ENCODE measurements around the gene DOK6. TPM values are rescaled to one million over a fixed set of nuclear protein-coding genes. Genes with fewer than 3 reads are reported as not detected.
"Not testable (repeated sequence)": the region's sequence is repeated elsewhere in the genome, so short reads cannot be mapped to it uniquely, and the experiment has no call there.

The DOK6 gene
- total and polyA plus RNA-seq, 8 donors = 2.9 to 19.1 (median 14.9) TPM

GRCh38 chr18:69871363-69871762 lies 470.7 kb downstream of the DOK6 start:
- no peak overlapping the region for H3K27ac ChIP-seq
- H3K4me1 ChIP-seq = no peaks in the 10 kb centered on the region
- no peaks in the 10 kb centered on the region for H3K36me3 ChIP-seq
- no peak overlapping the region for H3K4me3 ChIP-seq
- DNase-seq (no peak), ATAC-seq (no peak)
- intact Hi-C loops (cut with DNase I) = no loop called here
- H3K27me3 ChIP-seq = no peaks in the 10 kb centered on the region
- no peaks in the 10 kb centered on the region for H3K9me3 ChIP-seq
- no peak for TF ChIP-seq CTCF (IDR thresholded peaks at IDR 0.05)

- no peak overlapping the region for H3K4me3 ChIP-seq
- H3K27me3 ChIP-seq = no peaks in the 10 kb centered on the region
- no peaks in the 10 kb centered on the region for H3K9me3 ChIP-seq
- H3K27ac ChIP-seq = no peak overlapping the region
- DNase-seq (no peak), ATAC-seq (no peak)
- no peaks in the 10 kb centered on the region for H3K4me1 ChIP-seq
- no peaks in the 10 kb centered on the region for H3K36me3 ChIP-seq
- TF ChIP-seq CTCF (IDR thresholded peaks at IDR 0.05) = no peak
- intact Hi-C loops (cut with DNase I) = no loop called here
Measured at GRCh38 chr18:69872661-69873060, 472.0 kb downstream of the DOK6 start.

DNA sequence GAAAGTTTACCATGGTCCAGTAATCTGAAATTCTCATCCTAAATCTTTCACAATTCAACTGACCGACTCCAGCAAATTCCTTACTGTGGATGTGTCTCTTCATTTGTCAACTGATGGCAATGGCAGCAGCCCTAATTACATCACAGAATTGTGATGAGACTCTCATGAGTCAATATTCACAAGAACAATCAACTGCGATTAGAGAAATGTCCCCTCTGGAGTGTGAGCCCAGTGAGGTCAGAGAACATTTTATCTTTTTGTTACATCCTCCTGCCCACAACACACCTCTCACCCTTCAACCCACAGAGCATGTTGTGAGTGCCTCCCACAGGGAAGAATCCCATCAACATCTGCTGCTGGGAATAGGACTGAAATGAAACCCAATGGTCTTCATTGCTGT lies 473.4 kb downstream of the DOK6 start:
- TF ChIP-seq CTCF (IDR thresholded peaks at IDR 0.05) = no peak
- Histone ChIP-seq H3K4me3 (no peak overlapping the region), H3K9me3 (no peaks in the 10 kb centered on the region), H3K4me1 (no peaks in the 10 kb centered on the region), H3K36me3 (no peaks in the 10 kb centered on the region), H3K27me3 (no peaks in the 10 kb centered on the region), H3K27ac (no peak overlapping the region)
- no peak for ATAC-seq
- DNase-seq = no peak
- intact Hi-C loops (cut with DNase I) = no loop called here

DNA sequence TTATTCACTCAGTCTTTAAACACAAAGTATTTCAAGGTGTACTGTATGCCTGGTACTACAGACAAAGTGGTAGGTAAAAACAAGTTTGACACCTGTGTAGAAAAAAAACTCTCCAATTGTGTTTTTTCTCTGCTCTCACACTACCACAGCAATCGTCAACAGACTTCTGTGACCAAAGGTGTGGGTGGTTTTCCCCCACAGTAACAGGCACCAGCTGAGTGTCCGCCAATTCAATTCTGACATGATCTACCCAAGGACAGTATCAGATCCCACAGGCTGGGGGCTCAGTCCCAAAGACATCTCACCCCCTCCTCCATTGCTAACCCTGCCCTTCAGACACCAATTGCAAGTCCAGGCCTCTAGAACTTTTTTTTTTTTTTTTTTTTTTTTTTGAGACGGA lies 475.8 kb downstream of the DOK6 start:
- no peak for ATAC-seq

DNA sequence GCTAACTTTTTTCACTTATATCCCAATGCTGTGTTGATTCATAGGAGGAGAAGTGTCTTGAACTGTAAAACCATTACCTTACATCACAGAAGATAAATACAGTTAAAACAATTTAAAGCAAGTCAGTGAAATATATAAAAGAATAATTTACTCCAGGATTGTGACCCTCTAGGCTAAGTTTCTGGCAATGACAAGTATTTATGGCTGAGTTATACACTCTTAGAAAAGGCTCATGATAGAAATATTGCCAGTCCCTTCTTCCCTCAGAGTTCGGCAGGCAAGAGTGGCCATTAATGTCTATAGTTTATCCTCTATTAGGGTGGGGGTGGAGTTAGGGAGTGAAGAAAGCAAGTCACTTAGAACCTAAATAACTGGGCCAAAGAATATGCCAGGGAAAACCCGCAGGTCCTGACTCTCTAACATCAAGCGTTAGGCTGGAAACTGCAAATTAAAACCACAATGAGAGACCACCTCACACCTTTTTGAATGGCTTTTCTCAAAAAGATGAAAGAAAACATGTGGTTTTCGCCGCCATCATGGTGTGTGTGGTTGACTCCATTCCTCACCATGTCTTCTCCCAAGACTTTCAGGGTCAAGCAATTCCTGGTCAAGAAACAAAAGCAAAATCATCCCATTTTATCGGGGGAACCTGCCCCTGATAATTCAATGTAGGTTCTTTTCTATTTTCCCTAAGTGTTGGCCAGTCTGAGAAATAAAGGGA lies 477.7 kb downstream of the DOK6 start:
- H3K4me1 ChIP-seq = no peaks in the 10 kb centered on the region
- intact Hi-C loops (cut with DNase I) = no loop called here
- no peak for ATAC-seq
- no peak for DNase-seq
- no peaks in the 10 kb centered on the region for H3K9me3 ChIP-seq
- H3K27me3 ChIP-seq = no peaks in the 10 kb centered on the region
- H3K36me3 ChIP-seq = no peaks in the 10 kb centered on the region
- TF ChIP-seq CTCF (IDR thresholded peaks at IDR 0.05) = no peak
- no peak overlapping the region for H3K27ac ChIP-seq
- no peak overlapping the region for H3K4me3 ChIP-seq

More for the DNA sequence above, 475.8 kb downstream of the DOK6 start:
- H3K36me3 ChIP-seq = no peaks in the 10 kb centered on the region
- no peak for DNase-seq
- no peak overlapping the region for H3K27ac ChIP-seq
- no peak for TF ChIP-seq CTCF (IDR thresholded peaks at IDR 0.05)
- H3K4me1 ChIP-seq = no peaks in the 10 kb centered on the region
- no peak overlapping the region for H3K4me3 ChIP-seq
- intact Hi-C loops (cut with DNase I) = no loop called here
- no peaks in the 10 kb centered on the region for H3K27me3 ChIP-seq
- H3K9me3 ChIP-seq = no peaks in the 10 kb centered on the region

DNA sequence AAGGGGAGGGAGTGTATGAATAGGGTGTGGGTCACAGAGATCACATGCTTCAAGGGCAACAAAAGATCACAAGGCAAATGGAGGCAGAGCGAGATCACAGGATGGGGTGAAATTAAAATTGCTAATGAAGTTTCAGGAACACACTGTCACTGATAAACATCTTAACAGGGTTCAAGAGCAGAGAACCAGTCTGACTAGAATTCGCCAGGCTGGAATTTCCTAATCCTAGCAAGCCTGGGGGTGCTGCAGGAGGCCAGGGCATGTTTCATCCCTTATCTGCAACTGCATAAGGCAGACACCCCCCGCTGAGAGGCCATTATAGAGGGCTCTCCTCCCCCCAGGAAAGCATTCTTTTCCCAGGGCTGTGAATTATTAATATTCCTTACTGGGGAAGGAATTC lies 478.4 kb downstream of the DOK6 start:
- DNase-seq; intact Hi-C loops (cut with DNase I); H3K27me3 ChIP-seq; H3K9me3 ChIP-seq; H3K27ac ChIP-seq; H3K4me3 ChIP-seq; H3K4me1 ChIP-seq; H3K36me3 ChIP-seq; ATAC-seq: not testable (repeated sequence)

Measured in left lung (tissue), 10 donors.